Measurements from ENCODE around the gene GOPC. TPM values are rescaled to one million over a fixed set of nuclear protein-coding genes. Genes with fewer than 3 reads are reported as not detected.
"Not testable (repeated sequence)": the region's sequence is repeated elsewhere in the genome, so short reads cannot be mapped to it uniquely, and the experiment has no call there.

The GOPC gene
- total and polyA plus RNA-seq, 4 donors, result 10.5 to 28.4 (median 19.7) TPM

DNA sequence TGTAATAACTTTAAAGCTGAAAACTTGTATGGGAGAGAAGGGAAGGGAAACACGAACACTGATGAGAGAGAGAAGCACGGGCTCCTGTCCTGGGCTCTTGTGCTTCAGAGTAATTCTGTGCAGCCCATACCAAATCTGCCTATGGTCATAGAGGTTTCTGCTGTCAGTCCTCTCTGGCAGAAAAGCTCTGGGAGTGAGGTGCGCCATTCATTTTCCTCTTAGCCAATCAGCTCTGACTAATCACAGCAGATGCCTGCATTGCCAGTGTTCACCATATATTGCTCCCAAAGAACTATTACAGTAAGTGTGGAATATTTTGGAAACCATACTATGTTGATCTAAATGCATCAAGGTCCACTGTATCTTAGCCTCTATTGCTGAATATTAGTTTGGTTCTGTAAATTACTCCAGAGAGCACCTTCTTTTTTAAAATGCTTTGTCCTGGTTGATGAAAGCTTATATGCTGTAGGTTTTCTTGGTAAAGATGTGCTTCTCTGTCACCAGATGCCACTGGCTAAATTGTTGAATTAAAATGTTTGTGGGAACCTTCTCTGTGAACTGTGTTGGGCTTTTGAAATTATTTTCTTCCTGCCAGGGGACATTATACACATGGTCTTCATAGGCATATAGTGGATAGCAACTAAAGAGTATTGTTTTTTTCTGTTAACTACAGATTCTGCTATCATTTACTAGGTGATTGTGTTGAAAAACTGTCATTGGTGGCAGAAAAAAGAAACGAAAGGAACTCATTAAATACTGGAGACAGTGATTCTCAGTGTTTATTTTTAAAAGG is 81.5 kb downstream of the GOPC start:
- WGBS, 2 donors, result 85 to 87% methylated on average over 4 of the region's 4 CpGs
- DNase-seq (no peak), ATAC-seq (ENCODE audit: low FRiP score) (no peak)
- intact Hi-C loops (cut with DNase I), result no loop called here
- no peak overlapping the region for H3K27ac ChIP-seq (ENCODE audit: low read depth in 1 of 2, low read length in 2 of 2)
- H3K36me3 ChIP-seq (ENCODE audit: control insufficient read depth in 1 of 2, insufficient read depth in 2 of 2, low read length in 1 of 2), result no peaks in the 10 kb centered on the region
- no peaks in the 10 kb centered on the region for H3K27me3 ChIP-seq (ENCODE audit: control insufficient read depth in 1 of 2, insufficient read depth in 2 of 2, low read length in 1 of 2)
- no peaks in the 10 kb centered on the region for H3K9me3 ChIP-seq (ENCODE audit: control insufficient read depth, low read length)
- H3K4me1 ChIP-seq (ENCODE audit: control insufficient read depth in 1 of 2, insufficient read depth in 2 of 2, low read length in 2 of 2), result no peaks in the 10 kb centered on the region
- no peak overlapping the region for H3K4me3 ChIP-seq (ENCODE audit: low read length in 2 of 2)

DNA sequence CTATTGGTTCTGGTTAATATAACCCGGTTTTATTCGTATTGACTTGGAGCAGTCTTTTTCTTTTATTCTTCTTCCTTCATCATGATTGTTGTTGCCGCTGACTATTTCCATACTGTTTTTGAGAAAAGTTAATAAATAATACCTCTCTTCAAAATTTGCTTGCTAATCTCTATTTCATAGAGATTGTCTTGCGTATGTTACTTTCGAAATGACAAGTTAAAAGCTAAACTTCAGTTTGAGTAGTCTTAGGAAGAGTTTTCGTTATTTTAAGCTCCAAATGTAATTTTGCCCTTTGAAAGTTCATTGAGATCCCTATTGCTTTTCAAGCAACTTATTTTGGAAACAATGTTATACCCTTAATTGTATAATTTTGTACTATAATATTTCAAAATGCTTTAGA is 83.4 kb downstream of the GOPC start:
- ATAC-seq (ENCODE audit: low FRiP score) (no peak), DNase-seq (no peak)
- no peaks in the 10 kb centered on the region for H3K36me3 ChIP-seq (ENCODE audit: control insufficient read depth in 1 of 2, insufficient read depth in 2 of 2, low read length in 1 of 2)
- H3K4me1 ChIP-seq (ENCODE audit: control insufficient read depth in 1 of 2, insufficient read depth in 2 of 2, low read length in 2 of 2), result no peaks in the 10 kb centered on the region
- 97% methylated on average over 6 of the region's 6 CpGs for WGBS, 2 donors
- intact Hi-C loops (cut with DNase I), result no loop called here
- H3K4me3 ChIP-seq (ENCODE audit: low read length in 2 of 2), result no peak overlapping the region
- no peaks in the 10 kb centered on the region for H3K27me3 ChIP-seq (ENCODE audit: control insufficient read depth in 1 of 2, insufficient read depth in 2 of 2, low read length in 1 of 2)
- H3K27ac ChIP-seq (ENCODE audit: low read depth in 1 of 2, low read length in 2 of 2), result no peak overlapping the region
- H3K9me3 ChIP-seq (ENCODE audit: control insufficient read depth, low read length), result no peaks in the 10 kb centered on the region

DNA sequence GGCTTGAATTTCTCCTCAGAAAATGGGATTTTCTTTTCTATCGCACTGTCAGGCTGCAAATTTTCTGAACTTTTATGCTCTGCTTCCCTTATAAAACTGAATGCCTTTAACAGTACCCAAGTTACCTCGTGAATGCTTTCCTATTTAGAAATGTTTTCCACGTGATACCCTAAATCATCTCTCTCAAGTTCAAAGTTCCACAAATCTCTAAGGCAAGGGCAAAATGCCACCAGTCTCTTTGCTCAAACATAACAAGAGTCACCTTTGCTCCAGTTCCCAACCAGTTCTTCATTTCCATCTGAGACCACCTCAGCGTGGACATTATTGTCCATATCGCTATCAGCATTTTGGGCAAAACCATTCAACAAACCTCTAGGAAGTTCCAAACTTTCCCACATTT is 84.3 kb downstream of the GOPC start:
- H3K27me3 ChIP-seq (ENCODE audit: control insufficient read depth in 1 of 2, insufficient read depth in 2 of 2, low read length in 1 of 2); DNase-seq; H3K27ac ChIP-seq (ENCODE audit: low read depth in 1 of 2, low read length in 2 of 2); H3K36me3 ChIP-seq (ENCODE audit: control insufficient read depth in 1 of 2, insufficient read depth in 2 of 2, low read length in 1 of 2); H3K4me3 ChIP-seq (ENCODE audit: low read length in 2 of 2); ATAC-seq (ENCODE audit: low FRiP score); H3K9me3 ChIP-seq (ENCODE audit: control insufficient read depth, low read length); intact Hi-C loops (cut with DNase I); H3K4me1 ChIP-seq (ENCODE audit: control insufficient read depth in 1 of 2, insufficient read depth in 2 of 2, low read length in 2 of 2): not testable (repeated sequence)
- WGBS, 2 donors, result 95 to 96% methylated on average over 5 of the region's 5 CpGs

DNA sequence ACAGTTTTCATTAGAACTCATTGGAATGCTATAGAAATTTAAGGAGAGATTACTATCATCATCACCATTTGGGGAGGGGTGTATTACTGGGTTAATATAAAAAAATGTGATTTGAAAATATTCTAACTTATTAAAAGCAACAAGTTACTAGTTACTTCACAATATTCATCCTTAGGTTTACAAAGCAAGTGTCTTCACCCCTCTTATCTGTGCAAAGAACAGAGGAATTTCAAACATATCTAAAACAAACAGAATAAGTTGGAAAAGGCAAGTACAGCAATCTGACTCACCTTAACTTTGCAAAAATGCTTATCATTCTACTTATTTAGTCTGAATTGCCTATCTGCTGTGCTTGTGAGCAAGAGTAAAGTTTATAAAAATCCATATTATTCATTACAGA is 87.0 kb downstream of the GOPC start:
- Histone ChIP-seq H3K4me3 (ENCODE audit: low read length in 2 of 2) (no peak overlapping the region), H3K9me3 (ENCODE audit: control insufficient read depth, low read length) (no peaks in the 10 kb centered on the region), H3K36me3 (ENCODE audit: control insufficient read depth in 1 of 2, insufficient read depth in 2 of 2, low read length in 1 of 2) (no peaks in the 10 kb centered on the region), H3K4me1 (ENCODE audit: control insufficient read depth in 1 of 2, insufficient read depth in 2 of 2, low read length in 2 of 2) (peaks cover 4 to 7% of the 10 kb centered on the region in 2 donors), H3K27me3 (ENCODE audit: control insufficient read depth in 1 of 2, insufficient read depth in 2 of 2, low read length in 1 of 2) (no peaks in the 10 kb centered on the region), H3K27ac (ENCODE audit: low read depth in 1 of 2, low read length in 2 of 2) (no peak overlapping the region)
- intact Hi-C loops (cut with DNase I), result no loop called here
- ATAC-seq (ENCODE audit: low FRiP score) (no peak), DNase-seq (no peak)

DNA sequence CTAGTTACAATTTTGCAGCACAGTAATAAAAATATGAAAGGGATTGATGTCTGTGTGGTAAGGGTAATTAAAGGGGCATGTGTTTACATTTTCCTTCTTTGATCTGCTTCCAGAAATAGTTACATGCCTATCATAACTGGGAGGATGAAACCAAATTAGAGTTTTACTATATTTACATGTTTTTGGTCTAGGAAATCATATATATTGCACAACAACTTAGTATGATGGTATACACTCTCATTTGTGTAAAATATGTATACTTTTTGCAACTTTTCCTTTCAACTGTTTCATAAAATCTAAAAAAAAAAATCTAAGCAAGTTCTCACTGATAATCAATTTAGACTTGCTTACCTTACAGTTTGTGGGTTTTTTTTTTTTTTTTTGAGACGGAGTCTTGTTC is 87.7 kb downstream of the GOPC start:
- no peak for DNase-seq
- Histone ChIP-seq H3K9me3 (ENCODE audit: control insufficient read depth, low read length) (no peaks in the 10 kb centered on the region), H3K36me3 (ENCODE audit: control insufficient read depth in 1 of 2, insufficient read depth in 2 of 2, low read length in 1 of 2) (no peaks in the 10 kb centered on the region), H3K4me1 (ENCODE audit: control insufficient read depth in 1 of 2, insufficient read depth in 2 of 2, low read length in 2 of 2) (peaks cover 4 to 7% of the 10 kb centered on the region in 2 donors), H3K27ac (ENCODE audit: low read depth in 1 of 2, low read length in 2 of 2) (no peak overlapping the region), H3K4me3 (ENCODE audit: low read length in 2 of 2) (no peak overlapping the region), H3K27me3 (ENCODE audit: control insufficient read depth in 1 of 2, insufficient read depth in 2 of 2, low read length in 1 of 2) (no peaks in the 10 kb centered on the region)
- 95 to 100% methylated on average over 1 of the region's 1 CpG for WGBS, 2 donors
- intact Hi-C loops (cut with DNase I), result no loop called here
- ATAC-seq (ENCODE audit: low FRiP score), result no peak

DNA sequence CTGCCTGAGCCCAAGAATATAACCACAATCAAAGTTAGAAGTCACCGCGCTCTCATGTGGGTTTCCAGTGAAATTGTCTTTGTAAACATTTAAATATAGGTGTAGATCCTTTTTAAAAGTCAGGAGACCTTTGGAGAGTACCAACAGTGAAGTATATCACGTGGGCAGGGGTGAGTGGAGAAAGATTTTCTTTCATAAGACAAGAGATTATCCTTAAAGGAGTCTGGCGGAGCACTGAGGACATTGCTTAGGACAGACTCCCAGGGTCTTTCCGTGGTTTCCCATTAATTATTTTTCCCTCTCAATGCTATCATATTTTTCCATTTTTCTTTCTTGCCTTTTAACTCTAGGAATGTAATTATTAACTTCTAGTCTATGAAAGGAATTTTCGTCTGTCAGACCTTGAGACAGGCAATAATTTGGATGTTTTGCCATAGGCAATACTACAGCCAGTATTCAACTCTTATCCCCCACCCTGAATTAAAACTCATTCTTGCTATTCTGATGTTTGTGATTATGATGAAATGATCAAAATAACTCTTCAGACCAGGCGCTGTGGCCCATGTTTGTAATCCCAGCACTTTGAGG is 88.4 kb downstream of the GOPC start:
- Histone ChIP-seq H3K27ac (ENCODE audit: low read depth in 1 of 2, low read length in 2 of 2) (no peak overlapping the region), H3K9me3 (ENCODE audit: control insufficient read depth, low read length) (no peaks in the 10 kb centered on the region), H3K4me1 (ENCODE audit: control insufficient read depth in 1 of 2, insufficient read depth in 2 of 2, low read length in 2 of 2) (peaks cover 4 to 7% of the 10 kb centered on the region in 2 donors), H3K4me3 (ENCODE audit: low read length in 2 of 2) (no peak overlapping the region), H3K36me3 (ENCODE audit: control insufficient read depth in 1 of 2, insufficient read depth in 2 of 2, low read length in 1 of 2) (no peaks in the 10 kb centered on the region), H3K27me3 (ENCODE audit: control insufficient read depth in 1 of 2, insufficient read depth in 2 of 2, low read length in 1 of 2) (no peaks in the 10 kb centered on the region)
- intact Hi-C loops (cut with DNase I), result no loop called here
- WGBS, 2 donors, result 38 to 55% methylated on average over 7 of the region's 7 CpGs
- DNase-seq (no peak), ATAC-seq (ENCODE audit: low FRiP score) (no peak)

DNA sequence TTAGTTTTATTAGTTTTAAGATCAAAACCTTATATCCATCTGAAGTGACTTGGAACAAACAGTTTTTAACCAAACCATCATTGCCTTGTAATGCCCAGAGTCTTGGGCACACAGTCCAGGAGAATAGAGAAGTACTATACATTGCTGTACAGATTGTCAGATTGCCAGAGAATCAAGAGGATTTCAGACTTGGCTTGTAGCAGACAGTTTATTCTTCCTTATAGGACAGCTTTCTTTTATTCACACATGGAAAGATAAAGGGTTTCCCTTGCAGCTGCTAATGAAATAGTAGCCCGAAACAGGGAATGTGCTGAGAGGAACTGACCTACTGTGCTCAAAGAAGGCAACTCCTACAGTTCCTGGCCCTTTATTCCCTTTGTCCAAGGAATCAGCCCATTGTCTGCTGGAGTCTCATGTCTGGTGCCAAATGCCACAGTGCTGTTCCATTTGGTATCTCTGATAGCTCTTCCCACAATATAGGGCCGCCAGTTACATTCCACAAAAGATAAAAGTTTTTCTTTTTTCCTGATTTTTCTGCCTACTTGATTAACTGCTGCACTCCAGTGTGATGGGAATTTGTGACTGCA is 89.2 kb downstream of the GOPC start:
- no peaks in the 10 kb centered on the region for H3K27me3 ChIP-seq (ENCODE audit: control insufficient read depth in 1 of 2, insufficient read depth in 2 of 2, low read length in 1 of 2)
- peaks cover 4 to 7% of the 10 kb centered on the region in 2 donors for H3K4me1 ChIP-seq (ENCODE audit: control insufficient read depth in 1 of 2, insufficient read depth in 2 of 2, low read length in 2 of 2)
- ATAC-seq (ENCODE audit: low FRiP score) (no peak), DNase-seq (no peak)
- H3K27ac ChIP-seq (ENCODE audit: low read depth in 1 of 2, low read length in 2 of 2), result no peak overlapping the region
- 58 to 75% methylated on average over 2 of the region's 2 CpGs for WGBS, 2 donors
- no peak overlapping the region for H3K4me3 ChIP-seq (ENCODE audit: low read length in 2 of 2)
- H3K9me3 ChIP-seq (ENCODE audit: control insufficient read depth, low read length), result no peaks in the 10 kb centered on the region
- no peaks in the 10 kb centered on the region for H3K36me3 ChIP-seq (ENCODE audit: control insufficient read depth in 1 of 2, insufficient read depth in 2 of 2, low read length in 1 of 2)
- intact Hi-C loops (cut with DNase I), result no loop called here

DNA sequence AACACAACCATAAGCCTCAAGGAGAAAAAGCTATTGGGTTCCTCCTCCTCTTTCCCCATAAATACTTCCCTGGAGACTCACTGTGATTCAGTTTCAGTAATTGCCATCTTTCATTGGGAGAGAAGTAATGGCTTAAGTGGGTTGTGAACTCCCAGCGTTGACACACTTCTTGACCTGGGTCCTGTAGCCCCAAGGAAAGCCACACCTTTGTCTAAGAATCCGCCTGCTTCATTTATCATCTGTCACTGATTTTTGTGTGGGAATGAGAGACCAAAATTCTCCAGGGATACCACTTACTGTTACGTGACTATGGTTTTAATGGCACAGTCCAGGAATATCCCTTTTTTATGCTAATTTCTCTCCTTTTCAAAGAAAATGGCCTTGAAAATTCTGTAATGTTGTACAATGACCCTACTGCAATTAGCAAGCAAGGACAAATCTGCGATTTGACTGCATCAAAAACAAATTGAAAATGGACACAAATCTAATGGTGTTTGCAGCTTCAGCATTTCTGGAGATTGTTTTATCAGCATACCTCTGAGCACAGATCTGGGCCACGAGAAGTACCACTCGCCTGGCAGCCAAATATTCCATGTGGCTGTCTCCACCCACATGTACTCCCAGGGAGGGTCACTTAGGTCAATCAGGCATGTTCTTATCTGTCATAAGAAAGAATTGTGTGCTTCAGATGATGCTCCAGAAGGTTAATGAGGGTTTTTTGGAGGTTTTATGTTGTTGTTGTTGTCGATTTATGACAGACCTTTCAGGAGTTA is 90.1 kb downstream of the GOPC start:
- WGBS, 2 donors, result 70 to 74% methylated on average over 7 of the region's 7 CpGs
- Histone ChIP-seq H3K9me3 (ENCODE audit: control insufficient read depth, low read length) (no peaks in the 10 kb centered on the region), H3K27me3 (ENCODE audit: control insufficient read depth in 1 of 2, insufficient read depth in 2 of 2, low read length in 1 of 2) (no peaks in the 10 kb centered on the region), H3K27ac (ENCODE audit: low read depth in 1 of 2, low read length in 2 of 2) (no peak overlapping the region), H3K36me3 (ENCODE audit: control insufficient read depth in 1 of 2, insufficient read depth in 2 of 2, low read length in 1 of 2) (no peaks in the 10 kb centered on the region), H3K4me3 (ENCODE audit: low read length in 2 of 2) (no peak overlapping the region), H3K4me1 (ENCODE audit: control insufficient read depth in 1 of 2, insufficient read depth in 2 of 2, low read length in 2 of 2) (peaks cover 4 to 10% of the 10 kb centered on the region in 2 donors)
- ATAC-seq (ENCODE audit: low FRiP score), result no peak
- intact Hi-C loops (cut with DNase I), result no loop called here
- DNase-seq, result no peak
